Activated T-cell treated with anti-CD3 and anti-CD28 coated beads, Interleukin-2, amount 50 U/mL, for 72 hours (primary cell): Measurements from ENCODE around the gene PLK3. TPM values are rescaled to one million over a fixed set of nuclear protein-coding genes. Genes with fewer than 3 reads are reported as not detected.
"Not testable (repeated sequence)": the region's sequence is repeated elsewhere in the genome, so short reads cannot be mapped to it uniquely, and the experiment has no call there.

ENCODE experiments used
- ATAC-seq, 2 donors: fragments of 150-1000 bp; cut with Tn5 transposase; replicated peaks in 1 of 2; 2 replicates each; pipeline ENCODE4 v1.10.0; 2021; ENCODE audit warnings: moderate library complexity in 2 of 2, mild to moderate bottlenecking in 1 of 2
- DNase-seq, 2 donors: peaks; one replicate each; pipeline ENCODE4 v3.0.0; 2021 to 2022; ENCODE audit warnings: mixed read lengths in 1 of 2
- H3K27ac Mint-ChIP-seq: one replicate; pipeline ENCODE4 v1.8.0; 2022; ENCODE audit warnings: mild to moderate bottlenecking, moderate library complexity, mixed read lengths
- H3K27me3 Mint-ChIP-seq: one replicate; pipeline ENCODE4 v1.8.0; 2022; ENCODE audit warnings: low read depth, mixed read lengths
- H3K36me3 Mint-ChIP-seq, 2 donors: one replicate each; pipeline ENCODE4 v1.8.0; 2022; ENCODE audit warnings: mixed read lengths in 2 of 2, mild to moderate bottlenecking in 1 of 2; ENCODE audit not compliant: insufficient read depth in 2 of 2
- H3K4me1 Mint-ChIP-seq: one replicate; pipeline ENCODE4 v1.8.0; 2022; ENCODE audit warnings: low read depth, mixed read lengths
- H3K4me3 Mint-ChIP-seq, 2 donors: one replicate each; pipeline ENCODE4 v1.8.0; 2022; ENCODE audit warnings: mild to moderate bottlenecking in 2 of 2, mixed read lengths in 2 of 2, moderate library complexity in 2 of 2
- H3K9me3 Mint-ChIP-seq, 2 donors: one replicate each; pipeline ENCODE4 v1.8.0; 2022; ENCODE audit warnings: mixed read lengths in 2 of 2
- total RNA-seq, 2 donors: library from RNA; stranded (reverse); gene quantifications; one replicate each; pipeline ENCODE4 v1.2.3, GENCODE V29; 2022

The PLK3 gene
- total RNA-seq, 2 donors from 2014 or later = 53.4 to 60.7 TPM

GRCh38 chr1:44820328-44821239, 20.4 kb downstream of the PLK3 start:
- Mint-ChIP-seq H3K4me3 (peak overlapping the region; percentile 94 to 95), H3K36me3 (peaks cover 3% of the 10 kb centered on the region in 2 donors), H3K27ac (peak overlapping the region; percentile 100), H3K27me3 (no peaks in the 10 kb centered on the region), H3K4me1 (peaks cover 48% of the 10 kb centered on the region), H3K9me3 (no peaks in the 10 kb centered on the region)
- ATAC-seq = no peak
- DNase-seq = no peak

- ATAC-seq = no peak
- peaks cover 47% of the 10 kb centered on the region for H3K4me1 Mint-ChIP-seq
- peaks cover 3% of the 10 kb centered on the region in 2 donors for H3K36me3 Mint-ChIP-seq
- peak overlapping the region; percentile 49 for H3K27ac Mint-ChIP-seq
- no peaks in the 10 kb centered on the region for H3K9me3 Mint-ChIP-seq
- peak overlapping the region; percentile 94 to 95 for H3K4me3 Mint-ChIP-seq
- H3K27me3 Mint-ChIP-seq = no peaks in the 10 kb centered on the region
- no peak for DNase-seq
Measured at GRCh38 chr1:44821240-44821715, 21.1 kb downstream of the PLK3 start.

GRCh38 chr1:44822131-44822701, 22.0 kb downstream of the PLK3 start:
- no peaks in the 10 kb centered on the region for H3K9me3 Mint-ChIP-seq
- no peak for DNase-seq
- peaks cover 43% of the 10 kb centered on the region for H3K4me1 Mint-ChIP-seq
- peaks cover 3% of the 10 kb centered on the region in 2 donors for H3K36me3 Mint-ChIP-seq
- H3K4me3 Mint-ChIP-seq = no peak overlapping the region
- no peak overlapping the region for H3K27ac Mint-ChIP-seq
- no peaks in the 10 kb centered on the region for H3K27me3 Mint-ChIP-seq
- ATAC-seq = no peak

GRCh38 chr1:44822981-44823451, 22.8 kb downstream of the PLK3 start:
- peaks cover 2% of the 10 kb centered on the region in 2 donors for H3K36me3 Mint-ChIP-seq
- no peak for ATAC-seq
- no peaks in the 10 kb centered on the region for H3K9me3 Mint-ChIP-seq
- DNase-seq = no peak
- H3K4me1 Mint-ChIP-seq = peaks cover 38% of the 10 kb centered on the region
- H3K4me3 Mint-ChIP-seq = no peak overlapping the region
- H3K27ac Mint-ChIP-seq = no peak overlapping the region
- no peaks in the 10 kb centered on the region for H3K27me3 Mint-ChIP-seq

DNA sequence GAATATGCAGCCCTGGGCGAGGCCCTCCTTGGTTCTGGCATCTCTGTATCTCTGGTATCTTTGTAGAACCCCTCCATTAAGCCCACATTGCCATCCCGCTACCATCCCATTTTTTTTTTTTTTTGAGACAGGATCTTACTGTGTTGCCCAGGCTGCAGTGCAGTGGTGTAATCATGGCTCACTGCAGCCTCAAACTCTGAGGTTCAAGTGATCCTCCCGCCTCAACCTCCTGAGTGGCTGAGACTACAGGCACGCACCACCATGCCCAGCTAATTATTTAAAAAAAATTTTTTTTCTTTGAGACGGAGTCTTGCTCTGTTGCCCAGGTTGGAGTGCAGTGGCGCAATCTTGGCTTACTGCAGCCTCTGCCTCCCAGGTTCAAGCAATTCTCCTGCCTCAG, 24.2 kb downstream of the PLK3 start:
- not testable (repeated sequence) for DNase-seq, H3K27me3 Mint-ChIP-seq, H3K27ac Mint-ChIP-seq, ATAC-seq, H3K4me3 Mint-ChIP-seq, H3K9me3 Mint-ChIP-seq, H3K36me3 Mint-ChIP-seq
- peaks cover 28% of the 10 kb centered on the region for H3K4me1 Mint-ChIP-seq

DNA sequence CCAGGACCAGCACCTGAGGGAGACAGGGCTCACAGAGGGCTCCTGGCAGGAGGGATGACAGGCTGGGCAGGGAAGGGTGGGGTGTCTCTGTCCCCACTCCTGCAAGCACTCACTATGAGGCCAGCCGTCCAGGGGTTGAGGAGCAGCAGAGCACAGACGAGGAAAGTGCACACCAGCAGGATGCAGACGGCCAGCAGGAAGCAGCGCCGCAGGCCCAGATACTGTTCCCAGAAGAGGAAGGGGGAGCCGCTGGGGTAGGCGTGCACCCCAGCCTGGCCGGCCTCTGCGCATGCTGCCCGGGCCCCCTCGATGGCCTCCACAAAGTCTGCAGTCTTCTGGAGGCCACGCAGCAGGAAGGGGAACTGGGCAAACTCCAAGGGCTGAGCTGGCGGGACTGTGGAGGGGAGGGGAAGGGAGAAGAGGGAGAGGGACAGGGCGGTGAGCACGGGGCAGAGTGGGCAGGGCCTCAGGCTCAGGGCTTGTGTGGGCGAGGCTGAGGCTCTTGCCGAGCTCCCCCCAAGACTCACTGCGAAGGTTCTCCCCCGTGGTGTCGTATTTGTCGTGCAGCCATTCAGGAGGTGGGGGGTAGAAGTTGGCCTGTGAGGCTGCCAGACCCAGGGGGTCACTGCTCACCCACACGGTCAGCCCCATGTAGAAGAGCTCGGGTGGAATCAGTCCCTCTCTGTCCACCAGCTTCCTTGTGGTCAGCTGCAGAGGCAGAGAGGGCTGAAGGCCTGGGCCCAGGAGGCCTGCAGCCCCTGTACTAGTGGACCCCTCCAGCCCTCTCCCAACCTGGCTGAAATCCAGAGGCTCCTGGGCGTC, 26.4 kb downstream of the PLK3 start:
- ATAC-seq (no peak), DNase-seq (no peak)
- H3K4me3 Mint-ChIP-seq = no peak overlapping the region
- no peaks in the 10 kb centered on the region for H3K27me3 Mint-ChIP-seq
- no peak overlapping the region for H3K27ac Mint-ChIP-seq
- H3K4me1 Mint-ChIP-seq = peaks cover 12% of the 10 kb centered on the region
- no peaks in the 10 kb centered on the region for H3K36me3 Mint-ChIP-seq
- no peaks in the 10 kb centered on the region for H3K9me3 Mint-ChIP-seq

GRCh38 chr1:44827197-44828002, 27.2 kb downstream of the PLK3 start:
- Mint-ChIP-seq H3K27me3 (no peaks in the 10 kb centered on the region), H3K36me3 (no peaks in the 10 kb centered on the region), H3K4me1 (peaks cover 11% of the 10 kb centered on the region), H3K4me3 (no peak overlapping the region), H3K27ac (no peak overlapping the region), H3K9me3 (no peaks in the 10 kb centered on the region)
- no peak for ATAC-seq
- DNase-seq = no peak

GRCh38 chr1:44828003-44828651, 27.9 kb downstream of the PLK3 start:
- Mint-ChIP-seq H3K9me3 (no peaks in the 10 kb centered on the region), H3K4me1 (peaks cover 11% of the 10 kb centered on the region), H3K4me3 (no peak overlapping the region), H3K27me3 (no peaks in the 10 kb centered on the region), H3K27ac (no peak overlapping the region), H3K36me3 (no peaks in the 10 kb centered on the region)
- ATAC-seq (peak in 1 of 2 donors; percentile 21), DNase-seq (no peak)

DNA sequence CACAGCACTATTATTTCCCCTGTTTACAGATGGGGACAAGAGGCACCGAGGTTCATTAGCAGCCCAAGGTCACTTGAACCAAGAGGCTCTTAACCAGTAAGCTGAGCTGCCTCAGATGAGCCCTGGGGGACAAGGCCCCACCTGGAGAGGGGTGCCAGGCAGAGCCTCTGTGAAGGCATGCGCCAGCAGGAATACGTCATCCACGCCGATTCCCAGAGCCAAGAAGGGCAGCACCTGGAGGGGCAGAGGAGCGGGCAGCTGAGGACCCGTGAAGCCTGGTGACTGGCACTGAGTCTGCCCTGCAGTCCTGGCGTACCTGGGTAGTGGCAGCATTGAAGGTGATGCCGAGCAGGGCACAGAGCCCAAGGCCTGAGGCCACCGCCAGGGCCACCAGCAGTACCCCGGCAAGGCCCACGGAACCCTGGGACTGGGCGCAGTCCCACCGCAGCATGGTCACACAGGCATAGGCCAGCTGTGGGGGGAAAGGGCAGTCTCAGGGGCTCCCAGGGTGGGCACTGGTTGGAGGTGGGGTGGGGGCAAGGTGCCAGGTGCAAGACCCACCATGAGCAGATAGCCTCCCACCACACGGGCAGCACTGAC, 28.8 kb downstream of the PLK3 start:
- Mint-ChIP-seq H3K9me3 (no peaks in the 10 kb centered on the region), H3K4me3 (no peak overlapping the region), H3K4me1 (peaks cover 11% of the 10 kb centered on the region), H3K27ac (no peak overlapping the region), H3K27me3 (no peaks in the 10 kb centered on the region), H3K36me3 (no peaks in the 10 kb centered on the region)
- ATAC-seq (no peak), DNase-seq (no peak)

- Mint-ChIP-seq H3K36me3 (no peaks in the 10 kb centered on the region), H3K4me3 (no peak overlapping the region), H3K27me3 (no peaks in the 10 kb centered on the region), H3K9me3 (no peaks in the 10 kb centered on the region), H3K4me1 (peaks cover 11% of the 10 kb centered on the region), H3K27ac (no peak overlapping the region)
- ATAC-seq = no peak
- DNase-seq = no peak
Measured at GRCh38 chr1:44829506-44830384, 29.6 kb downstream of the PLK3 start.

- ATAC-seq (no peak), DNase-seq (no peak)
- Mint-ChIP-seq H3K9me3 (no peaks in the 10 kb centered on the region), H3K4me1 (peaks cover 16% of the 10 kb centered on the region), H3K27me3 (no peaks in the 10 kb centered on the region), H3K27ac (no peak overlapping the region), H3K36me3 (no peaks in the 10 kb centered on the region), H3K4me3 (no peak overlapping the region)
Measured at GRCh38 chr1:44830900-44831304, 30.7 kb downstream of the PLK3 start.
